ENCODE results near the gene LMCD1.

The LMCD1 gene

GRCh38 chr3:8537440-8537839, 35.8 kb downstream of the LMCD1 start:
- TF ChIP-seq TAF1 (IDR thresholded peaks at IDR 0.05; ENCODE audit: borderline replicate concordance, insufficient read depth, low read length) = no peak
- no peak for TF ChIP-seq SIN3A (IDR thresholded peaks at IDR 0.05; ENCODE audit: borderline replicate concordance, insufficient read depth, low read length)
- no peak for TF ChIP-seq POLR2AphosphoS5 (IDR thresholded peaks at IDR 0.05; ENCODE audit: low read depth, low read length)

GRCh38 chr3:8538223-8538622, 36.6 kb downstream of the LMCD1 start:
- TF ChIP-seq SIN3A (IDR thresholded peaks at IDR 0.05; ENCODE audit: borderline replicate concordance, insufficient read depth, low read length) = no peak
- TF ChIP-seq FOXP2 (optimal IDR thresholded peaks at IDR 0.05; ENCODE audit: borderline replicate concordance, extremely low read depth, extremely low read length, insufficient read depth) = no peak
- TF ChIP-seq, protein P1, sequence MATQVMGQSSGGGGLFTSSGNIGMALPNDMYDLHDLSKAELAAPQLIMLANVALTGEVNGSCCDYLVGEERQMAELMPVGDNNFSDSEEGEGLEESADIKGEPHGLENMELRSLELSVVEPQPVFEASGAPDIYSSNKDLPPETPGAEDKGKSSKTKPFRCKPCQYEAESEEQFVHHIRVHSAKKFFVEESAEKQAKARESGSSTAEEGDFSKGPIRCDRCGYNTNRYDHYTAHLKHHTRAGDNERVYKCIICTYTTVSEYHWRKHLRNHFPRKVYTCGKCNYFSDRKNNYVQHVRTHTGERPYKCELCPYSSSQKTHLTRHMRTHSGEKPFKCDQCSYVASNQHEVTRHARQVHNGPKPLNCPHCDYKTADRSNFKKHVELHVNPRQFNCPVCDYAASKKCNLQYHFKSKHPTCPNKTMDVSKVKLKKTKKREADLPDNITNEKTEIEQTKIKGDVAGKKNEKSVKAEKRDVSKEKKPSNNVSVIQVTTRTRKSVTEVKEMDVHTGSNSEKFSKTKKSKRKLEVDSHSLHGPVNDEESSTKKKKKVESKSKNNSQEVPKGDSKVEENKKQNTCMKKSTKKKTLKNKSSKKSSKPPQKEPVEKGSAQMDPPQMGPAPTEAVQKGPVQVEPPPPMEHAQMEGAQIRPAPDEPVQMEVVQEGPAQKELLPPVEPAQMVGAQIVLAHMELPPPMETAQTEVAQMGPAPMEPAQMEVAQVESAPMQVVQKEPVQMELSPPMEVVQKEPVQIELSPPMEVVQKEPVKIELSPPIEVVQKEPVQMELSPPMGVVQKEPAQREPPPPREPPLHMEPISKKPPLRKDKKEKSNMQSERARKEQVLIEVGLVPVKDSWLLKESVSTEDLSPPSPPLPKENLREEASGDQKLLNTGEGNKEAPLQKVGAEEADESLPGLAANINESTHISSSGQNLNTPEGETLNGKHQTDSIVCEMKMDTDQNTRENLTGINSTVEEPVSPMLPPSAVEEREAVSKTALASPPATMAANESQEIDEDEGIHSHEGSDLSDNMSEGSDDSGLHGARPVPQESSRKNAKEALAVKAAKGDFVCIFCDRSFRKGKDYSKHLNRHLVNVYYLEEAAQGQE (IDR thresholded peaks at IDR 0.05; ENCODE audit: insufficient read depth in 1 of 2, low read depth in 2 of 2, low read length in 2 of 2) = no peak
- no peak for TF ChIP-seq POLR2AphosphoS5 (IDR thresholded peaks at IDR 0.05; ENCODE audit: low read depth, low read length)
- TF ChIP-seq TAF1 (IDR thresholded peaks at IDR 0.05; ENCODE audit: borderline replicate concordance, insufficient read depth, low read length) = no peak

GRCh38 chr3:8538913-8539312, 37.3 kb downstream of the LMCD1 start:
- TF ChIP-seq POLR2AphosphoS5 (IDR thresholded peaks at IDR 0.05; ENCODE audit: low read depth, low read length) (no peak), FOXP2 (optimal IDR thresholded peaks at IDR 0.05; ENCODE audit: borderline replicate concordance, extremely low read depth, extremely low read length, insufficient read depth) (no peak), SIN3A (IDR thresholded peaks at IDR 0.05; ENCODE audit: borderline replicate concordance, insufficient read depth, low read length) (no peak), TAF1 (IDR thresholded peaks at IDR 0.05; ENCODE audit: borderline replicate concordance, insufficient read depth, low read length) (no peak)
- TF ChIP-seq, protein P1 (IDR thresholded peaks at IDR 0.05; ENCODE audit: insufficient read depth in 1 of 2, low read depth in 2 of 2, low read length in 2 of 2) = no peak

DNA sequence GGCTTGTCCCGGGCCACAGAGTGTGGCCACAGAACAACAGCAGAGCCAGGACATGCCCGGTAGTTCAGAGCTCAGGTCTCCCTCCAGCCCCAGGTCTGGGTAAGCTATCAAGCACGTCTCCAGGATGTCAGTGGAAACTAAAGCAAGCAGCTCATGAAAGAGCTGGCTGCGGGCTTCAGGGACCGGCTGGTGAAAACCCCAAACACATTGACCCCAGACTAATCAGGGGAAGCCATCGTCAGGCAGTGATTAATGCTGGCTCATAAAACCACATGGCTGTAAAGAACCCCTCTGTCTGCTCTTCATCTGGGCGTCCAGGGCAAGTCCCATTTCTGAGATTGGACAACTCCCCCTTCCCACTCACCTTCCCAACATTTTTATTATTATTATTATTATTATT, 37.8 kb downstream of the LMCD1 start:
- TF ChIP-seq TAF1 (IDR thresholded peaks at IDR 0.05; ENCODE audit: borderline replicate concordance, insufficient read depth, low read length) = no peak
- TF ChIP-seq, protein P1 (IDR thresholded peaks at IDR 0.05; ENCODE audit: insufficient read depth in 1 of 2, low read depth in 2 of 2, low read length in 2 of 2) = no peak
- TF ChIP-seq FOXP2 (optimal IDR thresholded peaks at IDR 0.05; ENCODE audit: borderline replicate concordance, extremely low read depth, extremely low read length, insufficient read depth) = no peak
- no peak for TF ChIP-seq SIN3A (IDR thresholded peaks at IDR 0.05; ENCODE audit: borderline replicate concordance, insufficient read depth, low read length)
- TF ChIP-seq POLR2AphosphoS5 (IDR thresholded peaks at IDR 0.05; ENCODE audit: low read depth, low read length) = no peak

DNA sequence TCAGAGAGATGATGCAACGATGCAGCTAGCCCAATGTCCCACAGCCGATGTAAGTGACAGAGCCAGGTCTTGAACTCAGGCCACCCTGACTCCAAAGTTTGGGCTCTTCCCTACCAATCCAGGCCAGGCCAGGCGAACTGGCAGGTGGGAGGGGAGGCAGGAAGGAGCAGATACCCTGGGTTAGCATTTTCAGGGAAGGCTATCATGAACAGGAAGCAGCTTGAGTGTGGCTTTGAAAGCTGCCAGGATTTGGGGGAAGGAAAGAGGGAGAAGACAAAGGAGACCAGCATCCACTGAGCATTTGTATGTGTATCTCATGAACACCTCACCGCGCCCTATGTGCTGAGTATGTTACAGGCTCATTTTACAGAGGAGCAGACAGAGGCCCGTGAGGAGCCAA, 38.8 kb downstream of the LMCD1 start:
- TF ChIP-seq SIN3A (IDR thresholded peaks at IDR 0.05; ENCODE audit: borderline replicate concordance, insufficient read depth, low read length) = no peak
- TF ChIP-seq, protein P1 (IDR thresholded peaks at IDR 0.05; ENCODE audit: insufficient read depth in 1 of 2, low read depth in 2 of 2, low read length in 2 of 2) = no peak
- TF ChIP-seq FOXP2 (optimal IDR thresholded peaks at IDR 0.05; ENCODE audit: borderline replicate concordance, extremely low read depth, extremely low read length, insufficient read depth) = no peak
- TF ChIP-seq TAF1 (IDR thresholded peaks at IDR 0.05; ENCODE audit: borderline replicate concordance, insufficient read depth, low read length) = no peak
- no peak for TF ChIP-seq POLR2AphosphoS5 (IDR thresholded peaks at IDR 0.05; ENCODE audit: low read depth, low read length)

All from PFSK-1 (cell line).